ENCODE measurements around the gene PHTF1. TPM values are rescaled to one million over a fixed set of nuclear protein-coding genes. Genes with fewer than 3 reads are reported as not detected.
A peak's percentile ranks its signal among the peaks of the same experiment; 100 is the strongest.
"Not testable (repeated sequence)": the region's sequence is repeated elsewhere in the genome, so short reads cannot be mapped to it uniquely, and the experiment has no call there.

Gene PHTF1
- total RNA-seq, 1 experiment from 2014 or later, result 11.7 TPM

DNA sequence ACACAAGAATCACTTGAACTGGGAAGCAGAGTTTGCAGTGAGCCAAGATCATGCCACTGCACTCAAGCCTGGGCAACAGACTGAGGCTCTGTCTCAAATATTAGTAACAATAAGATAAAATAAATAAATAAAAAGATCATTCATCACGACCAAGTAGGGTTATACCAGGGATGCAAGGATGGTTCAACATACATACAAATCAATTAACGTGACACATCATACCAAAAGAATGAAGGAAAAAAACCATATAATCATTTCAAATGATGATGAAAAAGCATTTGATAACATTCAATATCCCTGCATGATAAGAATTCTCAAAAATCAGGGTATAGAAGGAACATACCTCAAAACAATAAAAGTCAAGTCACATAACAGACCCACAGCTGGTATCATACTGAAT, 38.3 kb downstream of the PHTF1 start:
- no peak for DNase-seq (ENCODE audit: low spot score)

DNA sequence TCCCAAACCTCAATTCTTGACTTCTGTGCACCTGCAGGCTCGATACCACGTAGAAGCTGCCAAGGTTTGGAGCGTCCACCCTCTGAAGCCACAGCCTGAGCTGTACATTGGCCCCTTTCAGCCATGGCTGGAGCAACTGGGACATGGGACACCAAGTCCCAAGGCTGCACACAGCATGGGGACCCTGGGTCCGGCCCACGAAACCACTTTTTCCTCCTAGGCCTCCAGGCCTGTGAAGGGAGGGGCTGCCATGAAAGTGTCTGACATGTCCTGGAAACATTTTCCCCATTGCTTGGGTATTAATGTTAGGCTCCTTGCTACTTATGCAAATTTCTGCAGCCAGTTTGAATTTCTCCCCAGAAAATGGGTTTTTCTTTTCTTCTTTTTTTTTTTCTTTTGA, 40.7 kb downstream of the PHTF1 start:
- DNase-seq (ENCODE audit: low spot score), result not testable (repeated sequence)

GRCh38 chr1:113717506-113717905, 41.8 kb downstream of the PHTF1 start:
- not testable (repeated sequence) for DNase-seq (ENCODE audit: low spot score)

DNA sequence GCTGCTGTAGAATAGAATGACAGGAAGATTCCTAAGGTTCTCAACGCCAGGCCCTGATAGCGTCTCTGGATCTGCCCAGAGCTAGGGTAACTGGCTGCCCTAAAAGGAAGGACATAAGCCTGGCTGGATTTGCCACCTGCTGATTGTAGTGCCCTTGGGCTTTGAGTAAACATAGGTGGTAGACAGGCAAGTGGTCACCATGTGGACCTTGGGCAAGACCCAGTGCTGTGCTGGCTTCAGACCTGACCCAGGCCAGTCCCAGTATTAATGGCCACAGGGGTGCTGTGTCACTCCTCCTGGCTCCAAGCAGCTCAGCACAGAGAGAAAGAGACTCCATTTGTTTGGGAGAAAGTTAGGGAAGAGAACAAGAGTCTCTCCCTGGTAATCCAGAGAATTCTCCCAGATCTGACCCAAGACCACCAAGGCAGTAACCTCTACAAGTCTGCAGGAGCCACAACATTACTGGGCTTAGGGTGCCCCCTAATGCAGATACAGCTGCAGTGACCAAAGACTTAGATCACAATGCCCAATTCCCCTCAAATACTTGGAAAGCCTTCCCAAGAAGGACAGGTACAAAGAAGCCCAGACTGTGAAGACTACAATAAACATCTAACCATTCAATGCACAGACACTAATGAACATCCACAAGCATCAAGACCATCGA, 44.5 kb downstream of the PHTF1 start:
- DNase-seq (ENCODE audit: low spot score), result no peak

DNA sequence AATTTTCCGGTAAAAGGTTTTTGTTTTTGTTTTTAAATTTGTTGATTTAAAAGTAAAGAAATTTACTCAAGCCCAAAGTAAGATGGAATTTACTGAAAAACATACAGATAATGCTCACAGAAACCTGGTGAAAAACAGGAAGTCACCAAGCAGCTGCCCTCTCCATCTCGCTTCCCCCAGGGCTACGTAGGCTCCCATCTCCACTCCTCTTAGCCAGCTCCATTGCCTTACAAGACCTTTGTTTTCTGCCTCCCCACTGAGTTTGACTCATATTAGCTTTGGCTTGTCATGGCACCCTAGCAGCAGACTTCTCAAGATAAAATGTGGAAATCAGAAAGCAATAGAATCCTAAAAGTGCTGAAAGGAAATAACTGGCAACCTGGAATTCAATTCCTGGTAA, 57.9 kb downstream of the PHTF1 start:
- no peak for DNase-seq (ENCODE audit: low spot score)

DNA sequence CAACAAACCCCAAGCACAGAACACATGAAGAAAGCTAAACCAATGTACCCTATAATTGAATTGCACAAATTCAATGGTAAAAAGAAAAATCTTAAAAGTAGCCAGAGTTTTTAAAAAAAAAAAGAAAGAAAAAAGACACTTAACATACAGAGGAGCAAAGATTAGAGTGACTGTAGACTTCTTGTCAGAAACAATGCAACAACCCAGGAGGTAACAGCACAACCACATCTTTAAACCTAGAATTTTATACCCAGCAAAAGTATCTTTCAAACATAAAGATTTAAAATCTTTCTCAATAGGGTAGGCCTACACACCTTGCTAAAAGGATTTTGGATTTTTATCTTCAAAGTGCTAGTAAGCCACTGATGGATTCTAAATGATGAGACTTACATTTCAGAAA, 64.4 kb downstream of the PHTF1 start:
- DNase-seq (ENCODE audit: low spot score), result no peak

DNA sequence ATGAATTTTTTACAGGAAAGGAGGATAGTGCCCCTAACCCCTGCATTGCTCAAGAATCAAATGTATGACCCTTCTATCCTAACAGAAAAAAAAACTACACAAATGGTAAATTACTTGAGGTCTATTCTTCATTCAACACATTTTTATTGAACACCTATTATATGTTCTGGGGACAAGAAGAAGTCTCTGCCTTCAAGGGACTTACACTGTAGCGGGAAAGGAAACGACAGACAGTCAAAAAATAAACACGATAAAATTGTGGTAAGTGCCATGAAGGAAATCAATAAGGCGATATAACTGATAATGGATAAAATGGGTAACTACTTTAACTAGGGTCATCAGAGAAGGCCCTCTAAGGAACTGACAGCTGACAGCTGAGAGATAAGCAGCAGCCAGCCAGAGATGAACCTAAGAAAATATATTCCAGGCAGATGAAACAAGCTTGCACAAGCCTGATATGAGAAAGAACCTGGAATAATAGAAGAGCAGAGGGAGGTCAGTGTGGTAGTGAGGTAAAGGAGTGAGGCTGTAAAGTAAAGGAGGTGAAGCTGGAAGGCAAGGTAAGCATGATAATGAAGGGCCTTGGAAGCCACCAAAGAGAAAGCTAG, 66.4 kb downstream of the PHTF1 start:
- DNase-seq (ENCODE audit: low spot score), result no peak

- no peak for DNase-seq (ENCODE audit: low spot score)
Observed at GRCh38 chr1:113692342-113692741, 66.9 kb downstream of the PHTF1 start.

- no peak for DNase-seq (ENCODE audit: low spot score)
Observed at GRCh38 chr1:113691184-113691583, 68.1 kb downstream of the PHTF1 start.

DNA sequence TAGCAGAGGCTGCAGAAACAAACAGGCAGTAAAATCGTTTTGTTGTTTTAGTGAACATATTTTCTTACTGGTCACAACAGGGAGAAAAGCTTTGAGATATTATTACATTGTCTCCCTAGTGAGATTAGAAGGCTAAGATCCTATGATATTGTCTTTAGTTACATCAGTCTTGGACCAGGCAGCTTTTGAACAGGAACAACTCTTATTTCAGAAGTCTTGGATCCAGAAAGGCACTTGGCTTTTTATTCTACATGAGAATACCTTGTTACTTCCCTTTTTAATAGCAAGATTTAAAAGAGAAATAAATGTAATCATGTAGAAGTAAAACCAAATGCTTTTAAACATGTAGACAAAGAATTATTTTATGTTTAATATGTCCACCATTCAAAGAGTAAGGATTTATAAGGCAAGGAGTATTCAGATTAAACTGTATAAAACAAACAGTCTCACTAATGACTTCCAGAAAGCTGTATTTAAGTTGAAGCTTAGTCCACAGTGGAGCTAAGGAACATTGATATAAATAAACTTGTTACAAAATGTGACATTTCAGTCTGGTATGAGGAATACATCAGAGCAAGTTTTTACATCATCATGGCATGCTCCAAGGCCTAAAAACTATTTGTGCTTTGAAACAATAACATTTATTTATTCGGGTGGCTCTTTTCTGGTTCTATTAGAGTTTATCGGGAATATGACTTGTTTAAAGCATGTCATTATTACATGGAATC, 72.2 kb downstream of the PHTF1 start:
- no peak for DNase-seq (ENCODE audit: low spot score)

DNA sequence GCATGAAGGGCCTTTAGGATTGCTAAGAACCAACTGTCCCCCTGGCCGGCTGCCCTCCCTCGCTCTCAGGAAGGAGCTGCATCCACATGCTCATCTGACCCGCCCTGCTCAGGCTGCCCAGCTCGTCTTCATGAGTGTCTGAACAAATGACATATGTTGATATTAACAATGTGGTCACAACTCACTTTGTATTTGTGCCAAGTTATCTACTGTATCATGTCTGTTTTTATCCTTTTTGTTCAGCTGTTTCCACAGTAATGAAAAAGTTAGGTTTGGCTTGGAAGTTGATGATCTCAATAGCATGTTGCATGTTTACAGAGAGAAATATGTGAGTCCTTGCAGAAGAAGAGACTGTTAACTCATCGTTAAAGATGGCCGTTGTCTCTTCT, 75.1 kb downstream of the PHTF1 start:
- no peak for DNase-seq (ENCODE audit: low spot score)

DNA sequence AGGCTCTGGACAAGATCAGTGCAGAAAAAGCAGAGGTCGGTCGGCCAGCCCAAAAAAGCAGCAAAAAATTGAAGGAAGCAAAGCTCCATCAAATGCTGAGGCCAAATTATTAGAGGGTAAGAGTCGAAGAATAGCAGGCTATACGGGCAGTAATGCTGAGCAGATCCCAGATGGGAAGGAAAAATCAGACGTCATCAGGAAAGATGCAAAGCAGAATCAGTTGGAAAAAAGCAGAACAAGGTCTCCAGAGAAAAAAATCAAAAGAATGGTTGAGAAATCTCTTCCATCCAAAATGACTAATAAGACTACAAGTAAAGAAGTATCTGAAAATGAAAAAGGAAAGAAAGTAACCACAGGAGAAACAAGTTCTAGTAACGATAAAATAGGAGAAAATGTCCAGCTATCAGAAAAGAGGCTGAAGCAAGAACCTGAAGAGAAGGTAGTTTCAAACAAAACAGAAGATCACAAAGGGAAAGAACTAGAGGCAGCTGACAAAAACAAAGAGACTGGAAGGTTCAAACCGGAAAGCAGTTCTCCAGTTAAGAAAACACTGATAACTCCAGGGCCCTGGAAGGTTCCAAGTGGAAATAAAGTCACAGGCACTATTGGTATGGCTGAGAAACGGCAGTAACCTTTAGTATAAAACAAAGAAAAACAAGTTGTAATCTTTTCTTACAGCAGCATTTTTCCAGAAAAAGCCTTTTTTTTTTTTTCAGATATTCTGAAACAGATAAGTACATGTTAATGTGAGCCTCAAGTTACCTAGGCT, 75.7 kb downstream of the PHTF1 start:
- DNase-seq (ENCODE audit: low spot score), result no peak

GRCh38 chr1:113681596-113682337, 77.5 kb downstream of the PHTF1 start:
- DNase-seq (ENCODE audit: low spot score), result no peak

DNA sequence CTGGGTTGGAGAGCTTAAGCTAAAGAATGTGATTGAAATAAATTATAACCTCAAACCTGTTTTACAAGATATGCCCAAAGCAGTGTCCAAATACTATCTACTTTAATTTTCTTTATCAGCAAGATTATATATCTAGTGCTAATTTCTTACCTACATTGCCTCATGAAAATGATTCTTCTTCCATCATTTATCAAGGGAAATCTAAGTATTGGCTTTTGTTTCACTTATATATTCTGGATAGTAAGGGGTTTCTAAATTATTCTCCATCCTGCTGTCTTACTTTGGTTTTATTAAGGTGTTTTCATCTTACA, 81.2 kb downstream of the PHTF1 start:
- no peak for DNase-seq (ENCODE audit: low spot score)

DNA sequence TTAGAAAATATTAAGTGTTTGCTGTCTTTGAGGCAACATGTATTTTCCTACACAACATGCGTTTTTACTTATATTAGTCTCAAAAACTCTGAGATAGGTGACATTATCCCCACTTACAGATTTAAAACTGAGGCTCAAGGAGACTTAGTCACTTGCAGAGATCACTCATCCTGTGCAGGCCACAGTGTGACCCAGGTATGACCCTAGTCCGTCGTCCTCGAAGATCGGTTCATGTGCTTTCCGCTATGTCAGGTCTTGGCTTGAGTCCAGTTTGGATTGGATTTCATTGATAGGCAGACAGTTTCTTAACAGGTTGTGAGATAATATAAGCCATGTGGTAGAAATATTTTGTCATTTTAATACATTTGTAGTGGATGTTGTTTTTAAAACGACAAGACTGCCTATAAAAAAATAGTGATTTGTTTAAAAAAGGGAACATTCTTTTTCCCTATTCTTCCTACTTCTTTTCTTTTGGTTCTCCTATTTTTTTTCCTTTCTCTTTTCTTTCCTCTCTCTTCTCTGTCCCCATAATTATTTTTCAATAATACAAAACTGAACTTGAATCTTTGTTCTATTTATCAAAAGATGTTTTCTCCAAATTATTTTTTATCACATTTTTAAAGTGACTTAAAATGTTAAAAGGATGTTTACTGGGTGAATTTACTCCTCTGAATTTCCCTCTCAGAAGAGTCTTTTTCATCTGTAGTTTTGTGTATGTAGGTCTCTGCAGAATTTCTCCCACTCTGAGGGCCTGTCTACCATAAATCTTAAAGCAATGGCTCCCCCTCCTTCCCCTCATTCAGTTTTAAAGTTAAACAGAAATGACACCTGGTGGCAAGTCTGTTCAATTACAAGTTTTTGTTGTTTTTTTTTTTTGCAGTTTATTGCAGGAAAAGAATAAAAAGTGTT, 81.8 kb downstream of the PHTF1 start:
- DNase-seq (ENCODE audit: low spot score), result peak; percentile 54

DNA sequence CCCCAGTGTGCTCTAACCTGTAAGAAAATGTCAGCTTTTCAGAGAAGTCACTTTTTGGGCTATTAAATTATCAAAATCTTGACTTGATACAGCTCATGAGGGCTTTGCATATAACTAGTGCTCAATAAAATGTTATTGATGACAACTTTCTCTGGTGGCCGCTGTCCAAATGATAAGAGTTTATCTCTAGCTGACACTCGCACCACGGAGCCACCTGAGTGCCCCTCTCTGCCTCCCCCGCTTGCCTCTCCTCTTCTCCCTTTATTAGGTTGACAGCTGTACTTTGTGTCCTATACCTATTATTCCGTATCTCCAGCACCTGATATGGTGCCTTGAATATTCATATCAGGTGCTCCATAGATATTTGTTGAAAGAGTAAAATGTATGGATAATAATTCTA, 82.8 kb downstream of the PHTF1 start:
- no peak for DNase-seq (ENCODE audit: low spot score)

- peak; percentile 30 for DNase-seq (ENCODE audit: low spot score)
Observed at GRCh38 chr1:113675302-113675701, 84.0 kb downstream of the PHTF1 start.

DNA sequence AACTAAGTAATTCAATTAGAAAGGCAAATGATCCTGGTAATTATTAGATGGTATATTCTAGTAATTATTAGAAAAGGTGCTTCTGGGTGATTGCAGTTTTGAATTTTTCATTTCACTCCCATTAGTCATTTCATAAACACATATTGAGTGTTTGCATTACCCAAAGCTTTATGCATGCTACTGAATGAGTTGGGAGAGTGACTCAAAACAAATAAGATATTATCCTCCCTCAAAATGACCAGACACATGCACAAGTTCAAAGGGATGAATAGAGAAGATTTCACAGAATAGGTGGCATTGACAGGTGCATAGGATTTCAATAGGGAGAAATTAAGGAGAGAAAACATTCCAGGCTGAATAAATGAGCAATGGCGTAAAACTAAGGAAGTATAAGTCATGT, 84.7 kb downstream of the PHTF1 start:
- DNase-seq (ENCODE audit: low spot score), result no peak

GRCh38 chr1:113672491-113672890, 86.8 kb downstream of the PHTF1 start:
- no peak for DNase-seq (ENCODE audit: low spot score)

DNA sequence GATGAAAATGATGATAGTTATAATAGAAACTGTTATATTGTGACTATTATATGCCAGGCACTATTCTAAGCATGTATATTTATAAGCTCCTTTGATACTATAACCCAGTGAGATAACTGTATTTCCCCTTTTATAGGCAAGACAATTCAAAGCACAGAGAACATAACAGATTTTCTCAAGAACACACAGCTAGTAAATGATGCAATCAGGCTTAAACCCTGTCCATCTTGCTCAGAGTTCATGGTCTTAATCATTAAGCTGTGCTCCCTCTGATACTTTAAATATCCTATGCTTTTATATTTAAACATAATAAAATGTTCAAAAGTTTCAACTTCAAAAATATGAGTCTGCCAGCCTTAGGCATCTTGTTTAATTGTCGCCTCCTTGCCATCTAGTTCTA, 88.6 kb downstream of the PHTF1 start:
- DNase-seq (ENCODE audit: low spot score), result no peak

- no peak for DNase-seq (ENCODE audit: low spot score)
Observed at GRCh38 chr1:113669988-113670387, 89.3 kb downstream of the PHTF1 start.
